Loucy (cell line): ENCODE results near the gene MROH8.

Experiments
- CTCF ChIP-seq: fragments of 200-600 bp; sonication (generic); conservative IDR thresholded peaks from 2 replicates; pipeline ENCODE4 v1.5.1; 2014; ENCODE audit warnings: mild to moderate bottlenecking, antibody characterized with exemption, low read length
- EZH2phosphoT487 ChIP-seq: fragments of 200-600 bp; IDR thresholded peaks from 2 replicates; pipeline ENCODE4 v1.6.1; 2018; ENCODE audit warnings: antibody characterized with exemption, mild to moderate bottlenecking, moderate library complexity, borderline replicate concordance

DNA sequence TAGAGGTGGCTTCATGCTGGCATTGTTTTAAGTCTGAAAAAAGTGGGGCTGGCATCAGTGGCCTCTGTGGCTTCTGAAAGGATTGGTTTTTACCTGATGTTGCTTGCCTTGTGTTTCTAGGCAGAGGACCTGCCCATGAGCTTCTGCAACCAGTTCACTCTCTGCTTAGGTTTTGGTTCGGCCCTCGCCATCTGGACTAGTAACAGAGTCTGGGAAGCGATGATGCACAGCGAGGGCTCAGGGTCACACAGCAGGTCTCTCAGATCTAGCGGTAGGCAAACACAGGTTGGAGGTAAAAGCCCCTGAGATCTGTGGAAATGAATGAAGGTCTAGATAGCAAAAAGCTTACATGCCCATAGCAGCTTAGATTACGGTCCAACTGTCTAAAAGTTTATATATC lies 76.8 kb downstream of the MROH8 start:
- no peak for TF ChIP-seq EZH2phosphoT487
- no peak for TF ChIP-seq CTCF
